ENCODE results near the gene RGS6.
A peak's percentile ranks its signal among the peaks of the same experiment; 100 is the strongest.

RGS6 gene

DNA sequence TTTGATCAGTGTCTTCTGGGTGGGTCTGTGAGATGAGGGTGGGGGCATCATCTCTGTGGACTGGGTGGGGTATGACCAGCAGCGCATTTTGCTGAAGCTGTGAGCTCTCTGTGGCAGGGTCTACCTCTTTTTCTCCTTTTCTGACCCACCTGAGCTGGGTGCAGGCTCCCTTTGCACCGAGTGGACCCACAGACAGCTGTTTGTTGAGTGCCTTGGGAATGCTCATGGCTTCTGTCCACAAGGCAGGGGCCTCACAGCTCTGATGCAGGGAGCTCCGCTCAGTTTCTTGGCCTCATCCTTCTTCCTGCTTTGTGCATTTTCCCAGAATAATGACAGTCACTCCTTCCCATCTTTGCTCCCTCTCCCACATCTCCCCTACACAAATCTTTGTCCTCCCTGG, 581.1 kb downstream of the RGS6 start:
- no peak for FAIRE-seq

DNA sequence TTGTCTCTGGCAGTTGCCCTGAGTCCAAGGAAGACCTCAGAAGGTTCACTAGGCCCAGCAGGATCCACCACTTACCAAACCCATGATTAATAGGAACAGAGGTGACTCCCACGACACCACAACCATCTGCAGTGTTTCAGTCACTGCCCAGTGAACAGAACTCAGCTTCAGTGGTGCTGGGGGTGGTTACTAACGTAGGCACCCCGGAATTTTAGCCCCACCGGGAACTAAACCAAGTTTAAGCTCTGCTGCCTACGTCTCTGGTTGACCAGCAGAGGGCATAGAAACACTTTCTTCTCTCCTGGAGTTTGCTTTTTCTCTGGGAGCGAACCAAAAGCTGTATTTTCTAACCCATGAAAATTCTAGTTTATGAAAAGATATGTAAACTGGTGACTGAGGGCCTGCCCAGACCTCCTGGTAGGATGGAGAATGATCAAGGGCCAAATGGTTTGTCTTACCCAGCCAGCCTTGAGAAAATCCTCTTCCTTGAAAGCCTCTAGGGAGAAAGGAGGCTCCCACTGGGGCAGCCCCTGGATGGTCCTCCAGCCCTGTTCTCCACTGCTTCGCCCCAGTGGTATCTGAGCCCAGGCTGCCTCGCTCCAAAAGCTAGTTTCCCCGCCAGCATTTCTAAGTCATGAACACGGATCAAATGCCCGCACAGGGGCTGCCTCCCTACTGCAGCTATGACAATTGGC, 581.9 kb downstream of the RGS6 start:
- no peak for FAIRE-seq

DNA sequence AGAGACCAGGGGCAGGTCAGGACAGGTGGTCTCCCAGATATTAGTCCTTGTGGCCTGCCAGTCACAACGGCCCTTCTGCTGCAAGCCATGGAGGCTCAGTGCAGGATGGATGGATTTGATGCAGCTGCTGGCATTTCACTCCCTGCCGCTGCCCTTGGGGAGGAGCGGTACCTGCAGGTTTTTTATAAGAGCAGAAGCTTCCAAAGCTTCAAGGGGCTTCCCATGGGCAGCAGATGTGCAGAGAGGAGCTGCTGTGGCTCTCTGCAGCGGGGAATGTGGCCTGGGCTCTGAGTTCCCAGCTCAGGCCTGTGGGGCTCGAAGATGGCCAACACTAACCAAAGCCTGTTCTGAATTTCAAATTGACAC, 582.4 kb downstream of the RGS6 start:
- no peak for FAIRE-seq

DNA sequence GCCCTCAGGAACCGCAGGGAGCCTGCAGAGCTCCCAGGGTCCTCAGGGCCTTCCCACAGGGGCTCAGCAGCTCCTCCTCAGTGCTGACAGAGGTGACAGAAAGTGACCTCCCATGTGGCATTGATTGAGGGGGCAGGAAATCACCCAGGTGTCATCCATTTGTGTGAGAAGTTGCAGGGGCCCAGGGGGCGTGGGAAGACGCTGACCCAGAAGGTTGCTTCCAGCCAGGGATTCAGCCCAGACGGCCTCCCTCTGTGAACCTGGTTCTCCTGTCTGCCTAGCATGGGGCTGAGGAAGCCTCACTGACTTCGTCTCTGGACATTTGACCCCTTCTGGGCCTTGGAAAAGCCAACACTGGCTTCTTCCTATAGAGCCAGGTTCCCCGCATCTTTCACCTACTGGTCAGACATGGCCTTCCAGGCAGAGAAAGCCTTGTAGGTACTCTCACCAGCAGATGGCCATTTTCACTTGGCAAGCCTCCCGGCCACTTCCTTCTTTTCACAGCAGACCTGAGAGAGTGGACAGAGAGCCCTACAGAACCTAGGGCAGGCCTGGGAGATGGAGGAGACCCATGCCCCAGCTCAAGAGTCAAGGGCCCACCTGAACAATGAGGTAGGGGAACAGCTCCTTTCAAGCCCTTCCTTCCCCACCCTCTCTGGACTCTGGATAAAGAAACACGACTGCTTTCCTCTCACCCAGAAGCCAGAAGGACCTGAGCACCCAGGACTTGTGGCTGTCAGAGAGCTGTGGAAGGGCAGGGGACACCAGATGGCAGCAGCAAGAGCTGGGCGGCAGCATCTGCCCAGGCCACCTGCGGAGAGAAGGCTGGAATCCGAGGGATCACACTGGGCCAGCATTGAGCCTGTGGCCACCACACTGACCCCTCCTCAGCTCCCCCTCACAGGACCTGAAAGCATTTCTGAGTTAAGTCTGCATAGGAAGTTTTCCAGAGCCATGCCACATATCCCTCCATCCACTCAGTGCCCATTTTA, 583.8 kb downstream of the RGS6 start:
- no peak for FAIRE-seq

DNA sequence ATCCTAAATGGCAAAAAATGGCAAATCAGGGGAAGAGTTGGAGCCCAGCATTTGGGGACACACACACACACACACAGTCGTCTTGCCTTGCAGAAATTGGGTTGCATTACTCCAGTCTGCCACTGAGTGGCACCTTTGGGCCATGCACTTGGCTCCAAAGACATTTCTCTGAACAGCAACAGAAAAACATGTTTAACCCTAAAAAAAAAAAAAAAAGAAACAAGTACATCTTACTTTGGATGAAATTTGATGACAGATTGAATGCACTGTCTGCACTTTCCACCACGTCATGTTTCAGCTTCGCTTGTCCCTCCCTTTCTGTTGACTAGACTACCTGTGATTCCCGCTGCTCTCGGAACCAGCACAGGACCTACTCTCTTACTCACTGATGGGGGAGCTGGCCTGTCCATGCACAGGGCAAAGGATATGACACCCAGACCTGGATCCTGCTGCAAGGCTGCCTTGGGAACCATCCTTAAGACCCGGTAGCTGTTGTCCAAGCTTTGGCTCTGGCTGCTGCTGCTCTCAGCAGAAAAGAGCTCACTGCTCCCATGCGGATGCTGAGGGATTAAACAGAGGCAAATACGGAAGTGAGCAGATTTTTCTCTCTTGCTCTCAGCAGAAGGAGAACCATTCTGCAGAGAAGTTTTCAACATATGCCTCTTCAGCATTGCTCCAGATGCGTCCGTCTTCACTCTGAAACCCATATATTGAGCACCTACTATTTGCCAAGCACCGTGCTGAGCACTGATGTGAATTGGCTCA, 584.9 kb downstream of the RGS6 start:
- FAIRE-seq, result peak; percentile 27

DNA sequence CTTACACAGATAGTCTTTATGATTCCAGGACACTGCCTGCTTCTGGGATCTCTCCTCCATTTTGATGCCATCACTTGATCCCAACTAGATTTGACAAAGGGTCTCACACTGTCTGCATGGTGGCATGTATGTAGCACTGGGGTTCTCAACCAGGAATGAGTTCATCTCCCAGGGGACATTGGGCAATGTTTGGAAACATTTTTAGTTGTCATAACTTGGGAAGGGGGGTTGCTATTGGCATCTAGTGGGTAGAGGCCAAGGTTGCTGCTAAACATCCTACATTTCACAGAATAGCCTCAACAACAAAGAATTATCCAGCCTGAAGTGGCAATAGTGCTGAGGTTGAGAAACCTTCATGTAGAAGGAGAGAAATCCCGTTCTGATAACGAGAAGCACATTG, 585.5 kb downstream of the RGS6 start:
- no peak for FAIRE-seq

DNA sequence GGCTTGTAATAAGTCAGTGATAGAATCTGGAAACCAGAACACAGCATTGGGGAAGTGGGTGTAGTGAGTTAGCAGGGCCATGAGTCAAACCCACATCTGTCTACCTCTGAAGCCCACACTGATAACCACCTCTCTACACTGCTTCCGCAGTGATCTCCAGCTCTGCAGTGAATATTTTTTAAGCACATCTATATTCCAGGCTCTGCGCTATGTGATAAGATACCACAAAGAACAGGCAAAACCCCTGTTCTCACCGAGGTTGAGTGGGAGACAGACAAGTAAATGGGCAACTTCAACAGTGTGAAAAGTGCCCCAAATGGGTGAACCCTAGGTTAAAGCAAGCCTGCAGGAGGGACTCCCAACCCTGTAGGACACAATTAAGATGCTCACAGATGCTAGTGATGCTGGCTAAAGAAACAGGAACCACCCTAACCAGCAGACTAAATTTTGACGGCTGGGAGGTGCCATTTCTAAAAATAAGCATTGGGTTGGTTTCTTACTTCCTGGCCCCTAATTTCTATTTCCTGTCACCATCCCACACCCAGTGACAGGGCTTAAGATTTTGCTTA, 586.7 kb downstream of the RGS6 start:
- FAIRE-seq, result no peak

DNA sequence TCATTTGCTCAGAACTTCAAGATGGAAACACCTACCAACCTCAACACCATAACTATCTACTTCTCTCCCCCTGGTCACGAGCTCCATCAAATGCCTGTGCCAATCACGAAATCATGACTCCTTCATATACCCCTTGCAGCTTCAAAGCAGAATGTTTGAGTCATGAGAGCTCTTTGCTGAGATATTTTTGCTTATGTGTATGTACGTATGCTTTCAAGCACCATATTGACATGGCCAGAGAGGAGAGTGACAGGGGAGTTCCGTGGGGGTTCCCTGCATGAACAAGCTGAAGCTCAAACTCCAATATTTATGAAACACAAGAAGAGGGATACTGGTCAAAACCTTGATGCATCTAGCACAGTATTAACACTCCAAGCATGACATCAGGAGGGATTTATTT, 587.3 kb downstream of the RGS6 start:
- no peak for FAIRE-seq

DNA sequence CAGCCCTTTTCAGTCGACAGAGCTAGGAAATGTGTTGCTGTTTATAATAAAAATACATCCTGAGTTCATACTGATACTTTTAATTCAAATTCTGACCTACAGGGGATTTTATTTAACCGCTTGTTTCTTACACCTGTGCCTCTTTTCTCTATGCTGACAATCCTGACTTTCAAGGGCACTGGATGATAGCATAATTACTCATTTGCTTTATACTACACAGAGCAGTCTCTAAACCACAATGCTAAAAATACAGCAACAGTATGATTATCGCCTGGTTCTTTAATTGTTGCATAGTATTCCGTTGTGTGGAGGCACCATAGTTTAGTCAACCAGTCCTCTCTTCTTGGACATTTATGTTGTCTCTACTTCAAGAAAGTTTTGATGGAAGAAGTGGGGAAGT, 588.8 kb downstream of the RGS6 start:
- FAIRE-seq, result no peak

DNA sequence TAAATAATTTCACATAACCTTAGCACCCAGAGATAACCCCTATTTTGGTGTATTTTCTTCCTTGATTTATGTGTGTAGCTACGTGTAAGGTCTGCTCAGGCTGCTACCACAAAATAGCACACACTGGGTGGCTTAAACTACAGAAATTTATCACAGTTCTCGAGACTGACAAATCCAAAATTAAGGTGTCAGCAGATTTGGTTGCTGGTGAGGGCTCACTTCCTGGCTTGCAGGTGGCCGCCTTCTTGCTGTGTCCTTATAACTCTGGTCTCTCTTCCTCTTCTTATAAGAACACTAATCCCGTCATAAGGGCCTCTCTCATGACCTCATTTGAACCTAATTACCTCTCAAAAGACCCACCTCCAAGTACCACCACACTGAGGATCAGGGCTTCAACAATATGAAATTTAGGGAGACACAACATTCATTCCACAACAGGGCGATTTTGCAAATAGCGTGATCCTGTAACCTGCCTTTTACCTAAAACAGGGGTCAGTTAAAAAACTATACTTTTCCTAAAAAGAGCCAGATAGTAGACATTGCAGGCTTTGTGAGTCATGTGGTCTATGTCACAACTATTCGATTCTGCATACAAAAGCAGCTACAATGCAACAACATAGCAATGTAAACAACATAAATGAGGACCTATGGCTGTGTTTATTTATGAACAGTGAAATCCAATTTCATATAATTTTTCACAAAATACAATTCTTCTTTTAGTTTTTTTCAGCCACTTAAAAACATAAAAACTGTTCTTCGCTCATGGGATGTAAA, 589.9 kb downstream of the RGS6 start:
- FAIRE-seq, result no peak

DNA sequence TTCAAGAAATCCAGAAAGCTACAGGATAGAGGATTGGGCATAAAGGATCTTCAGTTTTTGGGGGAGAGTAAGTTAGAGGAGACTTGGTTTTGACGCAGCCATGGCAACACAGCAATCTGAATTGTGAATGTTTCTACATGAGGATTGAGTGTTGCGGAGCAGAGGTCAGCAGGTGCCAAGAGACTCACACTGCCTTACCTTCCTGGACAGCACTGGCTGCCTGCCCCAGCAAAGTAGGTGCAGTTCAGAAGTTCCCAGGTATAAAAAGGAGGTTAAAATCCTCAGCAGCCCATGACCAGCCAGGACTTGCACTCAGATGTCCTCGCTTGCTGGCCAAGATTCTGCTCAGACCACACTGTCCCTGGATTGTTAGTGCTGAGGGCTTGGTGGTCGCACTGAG, 590.6 kb downstream of the RGS6 start:
- no peak for FAIRE-seq

DNA sequence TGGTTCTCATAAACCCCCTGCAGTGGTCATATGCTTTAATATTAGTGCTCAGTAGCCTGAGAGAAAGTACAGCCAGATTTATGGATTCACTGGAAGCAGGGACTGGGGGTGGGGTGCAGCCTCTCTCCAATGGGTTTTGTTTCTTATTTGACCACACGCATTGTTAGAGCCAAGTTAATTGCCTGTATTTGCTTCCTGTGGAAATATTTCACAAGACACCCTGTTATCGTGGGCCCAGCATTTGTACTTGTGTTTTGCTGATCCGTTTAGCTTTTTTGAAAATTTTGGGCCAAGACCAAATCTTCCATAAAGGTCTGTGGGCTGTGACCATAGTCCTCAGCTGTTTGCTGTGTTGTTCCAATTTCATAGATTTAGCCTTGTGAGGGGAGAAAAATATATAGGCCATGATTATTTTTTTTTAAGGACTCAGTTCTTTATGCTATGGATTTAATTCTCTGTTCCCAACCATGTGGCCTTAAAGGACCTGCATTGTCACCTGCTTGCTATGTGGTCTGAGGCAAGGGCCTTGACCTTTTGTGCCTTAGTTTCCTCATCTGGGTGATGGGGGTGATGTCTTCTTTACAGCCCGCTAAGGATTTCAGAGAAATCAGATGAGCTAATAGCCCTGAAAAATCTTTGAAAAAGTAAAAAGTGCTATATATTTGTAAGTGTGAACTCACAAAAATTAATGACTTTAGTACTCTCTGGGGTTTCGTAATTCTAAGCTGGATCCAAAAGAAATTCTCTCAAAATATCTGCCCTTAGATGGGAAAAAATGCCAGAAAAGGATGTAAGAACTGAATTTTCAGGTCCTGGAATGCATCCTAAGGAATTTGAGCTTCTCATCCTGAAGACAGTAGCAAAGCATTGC, 591.4 kb downstream of the RGS6 start:
- FAIRE-seq, result no peak

DNA sequence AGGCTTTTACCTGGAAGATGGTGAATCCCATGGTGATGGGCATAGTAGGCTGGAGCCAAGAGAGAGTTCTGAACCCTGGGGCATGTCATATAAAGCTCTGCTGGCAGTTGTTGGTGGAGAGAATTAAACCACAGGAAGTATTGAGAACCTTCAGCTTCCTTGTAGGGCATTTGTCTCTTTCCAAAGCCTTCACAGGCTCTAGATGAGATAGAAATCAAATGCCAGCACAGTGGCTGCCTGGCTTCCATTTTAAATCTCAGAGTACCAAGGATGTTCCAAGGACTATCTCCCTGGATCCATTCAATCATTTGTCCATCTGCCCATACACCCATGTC, 592.0 kb downstream of the RGS6 start:
- no peak for FAIRE-seq

DNA sequence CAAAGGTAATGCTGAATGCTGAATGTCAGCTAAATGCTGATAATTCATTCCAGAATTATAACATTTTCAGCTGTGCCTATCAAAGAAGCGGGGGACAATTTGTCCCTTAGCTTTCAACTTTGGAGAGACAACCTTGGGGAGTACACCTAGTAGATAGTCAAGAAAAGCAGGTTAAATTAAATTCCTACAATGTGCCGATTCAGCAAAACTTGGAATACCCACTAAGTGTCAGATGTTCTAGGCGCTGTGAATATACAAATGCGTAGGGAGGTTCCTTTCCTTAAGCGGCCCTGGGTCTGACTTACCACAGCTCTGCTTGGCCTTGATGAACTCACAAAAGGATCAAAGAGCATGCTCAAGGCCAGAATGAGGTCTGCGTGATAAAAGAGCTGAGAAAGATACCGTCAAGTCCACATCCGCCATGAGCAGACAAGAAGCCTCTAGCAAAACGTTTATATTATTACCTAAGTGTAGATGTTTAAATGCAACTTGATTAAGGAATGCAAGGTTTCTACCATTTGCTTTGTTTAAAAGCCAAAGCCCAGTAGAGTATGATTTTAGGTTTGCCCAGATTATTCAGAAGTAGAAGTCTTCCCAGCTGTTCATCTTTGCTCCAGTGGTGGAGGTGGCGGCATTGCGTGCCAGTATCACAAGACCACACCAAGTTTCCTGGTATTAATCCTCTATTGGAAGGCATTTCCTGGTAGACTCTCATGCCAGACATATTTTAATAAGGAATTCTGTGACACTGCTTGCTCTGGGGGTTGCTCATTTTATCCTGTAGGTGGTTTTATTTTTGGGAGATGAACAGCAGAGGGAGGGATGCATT, 593.1 kb downstream of the RGS6 start:
- FAIRE-seq, result no peak

DNA sequence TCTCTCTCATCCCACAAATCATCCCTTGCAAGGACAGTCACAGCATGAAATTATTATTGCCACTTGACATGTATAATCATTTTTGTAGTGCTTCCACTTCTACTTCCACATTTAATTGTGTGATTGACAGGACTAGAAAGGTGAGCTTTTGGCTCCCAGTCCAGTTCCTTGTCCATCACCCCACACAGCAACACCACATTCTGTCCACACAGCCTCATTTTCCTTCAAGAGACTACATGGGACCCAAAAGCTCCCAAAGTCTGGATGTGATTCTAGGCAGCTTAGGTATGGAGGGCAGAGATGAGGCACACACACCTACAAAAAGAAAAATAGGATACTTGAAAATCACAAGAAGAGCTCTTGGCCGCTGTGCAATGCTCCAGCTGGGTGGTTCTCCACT, 595.4 kb downstream of the RGS6 start:
- no peak for FAIRE-seq

DNA sequence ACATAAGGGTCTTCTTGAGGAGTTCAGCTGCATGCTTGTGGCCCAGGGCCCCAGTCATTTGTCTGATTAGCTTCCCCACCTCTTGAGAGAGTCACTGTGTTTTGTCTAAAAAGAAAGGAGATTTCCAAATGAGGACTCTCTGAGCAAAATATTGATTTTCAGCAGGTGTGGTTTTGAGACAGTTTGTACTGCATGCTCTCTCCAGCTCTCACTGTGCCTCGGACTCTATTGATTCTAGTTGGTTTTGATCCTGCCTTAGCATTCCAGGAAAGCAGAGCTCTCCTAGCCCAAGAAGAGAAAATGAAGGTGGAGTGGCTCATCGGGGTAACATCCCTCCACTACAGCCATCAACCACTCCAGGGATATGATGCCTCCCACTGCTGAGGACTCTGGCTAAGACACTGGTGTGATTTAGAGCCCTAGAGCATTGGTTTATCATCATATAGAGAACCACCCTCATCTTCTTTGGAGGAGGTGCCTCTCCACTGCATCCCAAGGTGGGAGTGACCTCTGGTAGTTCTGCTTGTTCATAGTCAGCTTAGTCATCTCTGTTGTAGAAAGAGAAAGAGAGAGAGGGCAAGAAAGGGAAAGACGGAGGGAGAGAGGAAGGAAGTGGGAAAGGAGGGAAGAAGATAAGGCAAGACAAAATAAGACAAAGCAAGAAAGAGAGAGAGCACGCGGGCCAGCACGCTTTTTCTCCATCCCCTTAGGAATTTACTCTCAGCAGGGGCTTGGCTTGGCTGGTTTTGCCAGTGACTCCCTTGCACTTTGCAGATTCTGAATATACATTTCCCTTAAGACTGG, 596.0 kb downstream of the RGS6 start:
- FAIRE-seq, result no peak

DNA sequence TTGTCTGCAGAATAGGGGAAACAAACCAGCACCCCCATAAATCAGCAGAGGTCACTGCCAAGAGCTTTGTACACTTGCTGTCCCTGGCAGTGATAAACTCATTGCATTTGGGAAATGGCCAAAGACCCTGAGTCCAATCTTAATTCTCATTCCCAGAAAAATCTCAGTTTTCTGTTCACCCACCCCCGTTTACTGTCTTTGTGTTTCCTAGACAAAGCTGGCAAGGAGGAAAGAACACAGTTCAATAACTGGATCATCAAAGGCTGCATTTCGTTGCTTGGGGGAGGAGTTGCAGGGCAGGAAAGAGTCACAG, 596.6 kb downstream of the RGS6 start:
- no peak for FAIRE-seq

DNA sequence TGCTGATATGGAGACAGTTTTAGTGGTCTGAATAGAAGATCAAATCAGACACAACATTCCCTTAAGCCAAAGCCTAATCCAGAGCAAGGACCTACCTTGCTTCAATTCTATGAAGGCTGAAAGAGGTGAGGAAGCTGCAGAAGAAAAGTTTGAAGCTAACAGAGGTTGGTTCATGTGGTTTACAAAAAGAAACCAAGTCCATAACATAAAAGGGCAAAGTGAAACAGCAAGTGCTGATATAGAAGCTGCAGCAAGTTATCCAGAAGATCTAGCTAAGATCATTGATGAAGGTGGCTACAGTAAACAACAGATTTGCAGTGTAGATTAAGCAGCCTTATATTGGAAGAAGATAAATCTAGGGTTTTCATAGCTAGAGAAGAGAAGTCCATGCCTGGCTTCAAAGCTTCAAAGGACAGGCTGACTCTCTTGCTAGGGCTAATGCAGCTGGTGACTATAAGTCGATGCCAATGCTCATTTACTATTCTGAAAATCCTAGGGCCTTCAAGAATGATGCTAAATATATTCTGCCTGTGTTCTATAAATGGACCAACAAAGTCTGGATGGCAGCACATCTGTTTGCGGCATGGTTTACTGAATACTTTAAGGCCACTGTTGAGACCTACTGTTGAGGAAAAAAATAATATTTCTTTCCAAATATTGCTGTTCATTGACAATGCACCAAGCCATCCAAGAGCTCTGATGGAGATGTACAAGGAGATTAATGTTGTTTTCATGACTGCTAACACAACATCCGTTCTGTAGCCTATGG, 600.6 kb downstream of the RGS6 start:
- FAIRE-seq, result no peak

DNA sequence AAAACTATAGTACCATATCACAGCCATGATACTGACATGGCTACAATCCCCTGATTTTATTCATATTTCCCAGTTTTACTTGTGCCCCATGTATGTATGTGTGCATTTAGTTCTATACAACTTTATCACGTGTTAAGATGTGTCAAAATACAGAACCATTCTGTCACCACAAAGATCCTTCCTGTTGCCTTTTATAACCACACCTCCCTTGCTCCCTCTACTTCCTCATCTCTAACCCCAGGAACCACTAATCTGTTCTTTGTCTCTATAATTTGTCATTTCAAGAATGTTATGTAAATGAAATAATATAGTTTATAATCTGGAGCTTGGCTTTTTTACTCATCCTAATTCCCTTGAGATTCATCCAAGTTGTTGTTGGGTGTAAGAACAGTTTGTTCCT, 603.3 kb downstream of the RGS6 start:
- FAIRE-seq, result no peak

Measured in islet of Langerhans (tissue), 1 donor.